Measurements from ENCODE around the gene TMBIM1.
A peak's percentile ranks its signal among the peaks of the same experiment; 100 is the strongest.
"Not testable (repeated sequence)": the region's sequence is repeated elsewhere in the genome, so short reads cannot be mapped to it uniquely, and the experiment has no call there.

TMBIM1 gene

DNA sequence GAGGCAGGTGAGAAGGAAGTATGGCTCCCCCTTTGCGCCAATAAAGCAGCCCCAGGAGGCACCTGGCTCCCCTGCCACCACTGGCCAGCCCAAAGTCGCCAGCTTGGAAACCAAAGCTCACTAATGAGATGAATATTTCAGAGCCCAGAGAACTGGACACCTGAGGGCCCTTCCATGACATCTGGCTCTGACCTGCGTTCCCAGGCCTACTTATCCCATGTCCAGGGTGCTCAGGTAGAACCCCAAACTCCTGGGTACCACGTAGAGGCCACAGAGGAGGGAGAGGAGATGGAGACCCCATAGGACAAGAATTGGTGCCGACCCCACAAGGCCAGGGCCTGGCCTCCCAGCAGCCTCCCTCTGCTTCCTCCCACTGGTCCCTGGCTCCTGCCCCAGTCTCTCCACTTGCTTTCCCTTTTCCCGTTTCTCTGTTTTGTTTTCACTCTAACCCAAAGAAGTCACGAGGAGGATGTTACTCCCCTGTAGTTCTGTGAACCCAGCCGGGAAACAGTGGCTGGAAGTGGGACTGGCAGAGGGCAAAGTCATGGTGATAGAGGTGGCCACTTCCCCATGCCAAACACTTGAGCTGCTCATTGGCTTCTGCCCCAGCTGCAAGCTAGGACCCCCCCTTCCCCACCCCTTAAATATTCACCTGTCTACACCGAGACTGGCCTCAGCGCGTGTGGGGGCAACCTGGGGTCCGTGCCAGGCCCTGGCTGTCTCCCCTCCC lies 820 bp downstream of the TMBIM1 start:
- DNase-seq (ENCODE audit: low spot score) = no peak

DNA sequence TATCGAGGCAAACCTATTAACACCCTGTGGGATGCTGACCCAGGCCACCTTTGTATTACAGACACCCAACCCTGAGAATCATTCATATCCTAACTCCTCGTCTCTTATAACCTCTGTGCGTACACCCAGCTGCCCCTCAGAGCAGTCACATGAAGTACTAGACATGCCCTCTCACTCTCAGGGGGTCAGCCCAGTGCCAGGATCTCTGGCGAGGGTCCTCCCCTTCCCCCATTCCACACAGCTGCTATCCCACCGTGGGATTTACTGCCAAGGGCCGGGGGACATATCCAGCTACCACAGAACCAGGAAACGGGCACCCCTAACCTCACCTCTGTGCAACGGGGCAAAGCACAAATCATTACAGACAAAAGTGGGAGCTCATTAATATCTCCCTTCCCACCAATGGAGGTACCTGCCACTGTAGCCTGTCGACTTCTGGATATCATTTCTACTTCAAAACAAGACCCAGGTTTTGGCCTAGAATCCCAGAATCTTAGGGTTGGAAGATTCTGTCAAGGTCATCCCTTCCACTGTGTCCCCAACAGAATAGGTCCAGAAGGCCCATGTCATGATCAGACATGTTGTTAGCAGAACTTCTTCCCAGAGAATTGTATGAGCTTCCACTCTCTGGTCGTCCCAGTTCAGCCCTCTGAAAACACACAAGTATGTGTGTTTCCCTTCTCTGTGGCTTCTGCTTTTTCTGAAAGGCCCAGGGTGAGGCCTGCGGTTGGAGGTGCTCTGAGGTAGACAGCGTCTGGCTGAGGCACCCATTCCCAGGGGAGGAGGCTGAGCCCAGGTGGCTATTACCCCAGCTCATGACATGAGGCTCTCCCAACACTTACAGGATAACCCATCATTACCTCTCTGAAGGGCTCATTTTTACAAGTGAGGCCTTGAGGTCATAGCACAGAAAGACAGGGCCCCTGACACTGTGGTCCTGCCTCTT lies 1.7 kb downstream of the TMBIM1 start:
- no peak for DNase-seq (ENCODE audit: low spot score)

DNA sequence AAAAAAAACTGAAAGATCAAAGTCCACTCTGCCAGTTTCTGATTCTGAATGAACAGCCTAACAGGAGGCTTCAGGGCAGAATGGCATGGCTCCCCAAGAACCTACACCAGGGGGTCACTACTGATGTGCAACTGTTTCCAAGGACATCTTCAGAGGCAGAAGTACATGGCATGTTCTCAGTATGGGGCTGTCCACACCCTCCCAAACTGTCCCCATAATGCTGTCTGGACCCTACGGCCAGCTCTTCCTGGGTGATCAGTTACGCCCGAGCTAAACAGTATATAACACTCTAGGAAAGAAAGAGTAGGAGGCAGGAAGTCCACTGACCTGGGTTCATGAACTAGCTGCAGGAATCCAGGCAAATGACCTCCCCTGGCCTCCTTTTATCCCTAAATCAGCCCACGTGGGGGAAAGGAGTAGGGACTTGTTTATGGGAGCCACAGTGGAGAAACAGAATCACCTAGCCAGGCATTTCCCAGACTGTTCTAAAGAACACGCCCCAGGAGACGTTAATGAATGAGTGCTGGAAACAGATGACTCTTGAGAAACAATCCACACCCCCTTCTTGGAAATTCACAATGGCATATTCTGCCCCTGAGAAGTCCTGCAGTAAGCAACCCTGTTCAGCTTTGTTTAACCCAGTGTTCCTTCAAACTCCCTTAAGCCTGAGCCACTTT lies 2.5 kb downstream of the TMBIM1 start:
- DNase-seq (ENCODE audit: low spot score) = no peak

DNA sequence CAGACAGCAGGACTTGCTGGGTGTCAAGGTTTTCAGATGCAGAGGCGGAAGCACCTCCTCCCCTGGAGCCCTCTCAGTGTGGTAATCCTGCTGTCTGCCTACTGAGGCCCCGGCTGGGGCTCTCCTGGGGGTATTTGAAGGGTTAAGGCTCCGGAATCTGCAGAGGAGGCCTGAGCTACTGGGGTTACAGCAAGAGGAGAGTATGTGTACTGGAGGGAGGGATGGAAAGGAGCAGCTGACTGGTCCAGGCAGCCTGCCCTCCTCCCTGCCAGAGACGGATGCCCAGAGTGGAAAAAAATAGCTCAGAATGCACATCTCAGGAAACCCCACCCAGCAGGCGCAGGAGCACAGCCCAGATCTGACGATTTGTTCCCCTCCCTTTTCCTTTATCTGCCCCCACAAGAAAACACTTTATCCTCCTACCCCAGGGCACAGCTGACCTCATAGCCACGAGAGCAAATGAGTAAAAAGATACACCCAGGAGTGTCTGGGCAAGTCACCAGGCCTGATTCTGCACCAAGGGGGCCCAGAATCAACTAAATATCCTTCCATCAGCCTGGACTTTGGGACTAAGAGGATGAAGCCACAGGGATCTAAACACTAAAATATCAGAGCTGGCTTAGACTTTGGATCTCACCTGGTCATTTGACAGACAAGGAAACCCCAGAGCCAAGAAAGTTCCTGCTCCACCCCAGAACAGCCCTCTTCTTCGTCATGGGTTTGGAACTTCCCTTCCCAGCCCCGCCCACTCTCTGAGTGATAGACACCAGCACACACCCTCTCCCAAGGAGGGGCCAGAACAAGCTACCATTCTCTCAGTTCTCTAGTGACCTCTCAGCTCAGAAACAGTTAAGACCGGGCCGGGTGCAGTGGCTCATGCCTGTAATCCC lies 5.5 kb downstream of the TMBIM1 start:
- DNase-seq (ENCODE audit: low spot score) = peak; percentile 96

DNA sequence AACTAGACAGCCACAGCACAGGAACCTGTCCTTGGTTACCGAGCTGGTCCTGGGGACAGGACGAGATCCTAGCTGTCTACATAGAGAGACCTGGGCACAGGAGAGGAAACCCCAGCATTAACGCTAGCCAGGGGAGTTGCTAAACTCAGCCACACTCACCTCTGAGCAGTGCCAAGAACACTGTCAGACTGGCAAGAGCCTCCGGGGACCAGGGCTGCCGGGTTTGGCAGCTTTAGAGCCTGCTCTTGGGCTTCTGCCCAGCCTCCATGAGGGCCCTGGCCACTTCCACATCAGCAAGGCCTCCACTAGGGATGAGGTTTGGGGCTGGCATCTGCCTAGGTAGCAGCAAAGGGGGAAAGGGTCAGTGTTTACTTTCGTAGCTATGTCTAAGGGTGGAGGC lies 6.7 kb downstream of the TMBIM1 start:
- DNase-seq (ENCODE audit: low spot score) = no peak

DNA sequence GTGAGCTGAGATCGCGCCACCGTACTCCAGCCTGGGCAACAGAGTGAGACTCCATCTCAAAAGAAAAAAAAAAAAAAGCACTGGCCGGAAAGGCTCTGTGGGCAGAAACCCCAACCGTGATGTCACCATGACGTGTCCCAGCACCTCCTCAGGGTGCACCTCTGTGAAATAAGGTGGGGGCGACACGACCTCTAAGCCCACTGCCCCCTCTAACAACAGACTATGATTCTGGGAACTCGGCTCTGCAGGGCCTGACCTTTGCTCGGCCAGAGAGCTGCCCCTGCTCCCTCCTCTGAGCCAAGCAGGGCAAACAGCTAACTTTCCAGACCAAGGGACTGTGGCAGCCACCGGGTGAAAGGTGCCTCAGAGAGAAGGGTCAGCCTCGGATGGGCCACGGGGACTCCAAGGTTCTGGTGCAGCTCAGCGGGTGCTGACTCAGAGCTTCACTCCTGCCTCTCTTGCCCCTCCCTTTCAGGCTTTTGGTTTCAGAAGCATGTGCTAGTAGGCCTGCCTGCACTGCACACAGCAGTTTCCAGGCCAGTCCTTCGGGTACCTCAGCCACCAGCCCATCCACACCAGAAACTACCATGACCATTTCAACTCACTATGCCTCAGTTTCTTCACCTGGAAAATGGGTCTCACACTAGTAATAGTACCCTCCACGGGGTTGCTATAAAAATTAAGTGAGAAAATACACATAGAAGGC lies 8.0 kb downstream of the TMBIM1 start:
- DNase-seq (ENCODE audit: low spot score) = no peak

DNA sequence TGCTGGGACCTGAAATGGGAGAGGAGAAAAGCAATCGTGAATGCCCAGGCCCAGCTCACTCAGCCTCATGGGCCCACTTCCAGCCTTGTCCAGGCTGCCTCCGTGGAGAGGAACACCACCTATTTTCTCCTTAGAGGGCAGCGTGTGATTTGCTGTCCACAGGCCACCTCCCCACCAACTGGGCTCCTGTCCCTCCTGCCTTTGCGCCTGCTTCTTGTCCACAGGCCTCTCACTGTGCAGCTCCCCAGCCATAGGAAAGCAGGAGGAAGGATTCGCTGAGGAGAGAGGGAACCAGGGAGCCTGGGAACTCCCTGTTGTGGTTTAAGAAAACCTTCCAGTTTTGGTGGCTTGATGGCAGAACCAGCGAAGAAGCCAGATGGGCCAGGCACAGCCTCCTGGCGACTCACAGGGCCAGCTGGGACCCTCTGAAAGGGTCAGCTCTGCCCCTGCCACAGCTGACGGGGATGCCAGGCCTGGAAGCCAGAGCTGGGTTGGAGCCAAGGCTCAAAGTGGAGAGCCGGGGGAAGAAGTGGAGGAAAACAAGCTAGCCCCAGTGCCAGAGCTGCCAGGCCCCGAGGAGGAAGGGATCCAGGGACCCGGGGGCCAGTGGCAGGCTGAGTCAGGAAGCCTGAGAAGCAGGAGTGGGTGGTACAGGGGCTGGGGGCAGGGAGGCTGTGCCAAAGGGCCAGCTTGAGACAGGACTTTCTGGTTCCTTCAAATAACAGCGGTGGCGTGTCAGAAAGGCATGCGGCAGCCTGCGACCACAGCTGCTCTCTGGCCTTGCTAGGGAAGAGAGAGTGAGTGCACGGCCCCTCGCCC lies 9.9 kb downstream of the TMBIM1 start:
- DNase-seq (ENCODE audit: low spot score) = no peak

DNA sequence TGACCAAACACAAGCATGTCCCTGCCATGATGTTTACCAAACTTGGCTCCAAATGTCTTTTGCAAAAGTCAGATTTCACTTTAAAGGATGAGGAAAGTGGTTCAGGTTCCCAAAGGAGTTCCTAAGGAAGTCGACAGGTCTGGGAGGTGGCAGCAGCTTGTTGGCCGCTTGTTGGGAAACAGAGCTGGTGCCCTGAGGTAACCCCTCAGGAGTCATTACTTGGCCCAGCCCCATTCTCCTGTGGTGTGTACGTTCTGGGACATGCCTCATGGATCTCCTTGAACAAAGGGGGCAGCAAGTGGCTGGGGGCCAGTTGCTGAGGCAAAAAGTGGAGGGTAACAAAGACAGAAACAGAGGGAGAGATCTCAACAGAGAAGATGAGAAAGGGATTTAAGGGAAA lies 10.9 kb downstream of the TMBIM1 start:
- no peak for DNase-seq (ENCODE audit: low spot score)

DNA sequence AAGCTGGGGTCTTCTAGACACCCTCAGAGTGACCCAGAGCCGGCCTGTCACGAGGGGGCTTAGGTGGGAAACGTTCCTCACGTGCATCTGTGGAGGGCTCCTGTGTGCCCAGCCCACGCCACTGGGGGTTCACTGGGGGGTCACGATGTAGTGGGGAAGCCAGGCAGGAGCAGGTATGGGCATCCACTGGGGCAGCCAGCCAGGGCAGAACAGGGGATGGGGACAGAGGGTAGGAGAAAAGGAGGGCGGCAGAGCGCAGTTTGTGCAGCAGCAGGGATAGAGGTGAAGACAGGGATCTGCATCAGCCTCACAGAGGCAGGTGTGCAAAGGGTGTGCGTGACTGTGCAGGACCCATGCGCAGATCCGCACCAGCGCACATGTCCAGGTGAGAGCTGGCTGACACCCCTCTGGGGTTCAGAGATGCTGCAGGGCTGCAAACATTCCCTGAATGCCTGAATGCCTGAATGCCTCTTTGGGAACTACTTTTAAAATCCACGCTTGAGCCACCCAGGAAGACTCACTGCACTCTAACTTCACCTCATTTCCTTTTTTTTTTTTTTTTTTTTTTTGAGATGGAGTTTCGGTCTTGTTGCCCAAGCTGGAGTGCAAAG lies 11.9 kb downstream of the TMBIM1 start:
- no peak for DNase-seq (ENCODE audit: low spot score)

DNA sequence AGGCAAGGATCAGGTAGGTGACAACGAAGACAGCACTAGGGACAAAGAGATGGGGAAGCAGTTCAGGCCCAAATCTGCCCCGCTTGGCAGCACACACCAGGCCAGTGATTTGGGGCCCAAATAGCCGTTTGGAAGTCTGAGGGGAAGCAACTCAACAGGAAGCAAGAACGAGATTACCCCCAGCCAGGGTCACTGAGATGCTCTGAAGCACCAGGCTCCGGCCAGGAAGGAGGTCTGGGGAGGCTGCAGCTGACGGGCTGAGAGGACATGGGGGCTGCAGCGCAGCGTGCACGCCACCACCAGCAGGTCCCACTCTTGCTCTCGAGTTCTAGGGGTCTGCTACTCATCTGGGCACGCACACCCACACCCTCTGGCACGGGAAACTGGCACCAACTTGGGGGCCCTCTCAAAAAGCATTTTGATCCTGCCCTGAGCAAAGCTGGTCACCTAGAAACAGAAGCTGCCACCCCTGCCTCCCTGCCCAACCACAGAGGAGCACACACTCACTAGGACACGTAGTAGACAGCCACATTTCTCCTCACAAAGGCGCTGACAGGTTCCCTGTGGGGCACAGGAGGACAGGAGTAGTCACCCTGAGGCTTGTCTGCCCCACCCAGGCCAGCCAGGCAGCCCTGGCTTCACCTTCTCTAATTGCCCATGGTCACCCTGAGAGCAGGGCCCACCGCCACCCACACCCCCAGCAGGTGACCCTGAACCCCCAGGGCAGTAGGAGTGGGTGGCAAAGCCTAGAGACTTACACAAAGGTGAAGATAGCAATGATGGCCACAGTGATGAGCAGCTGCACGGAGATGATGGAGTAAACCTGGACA lies 13.6 kb downstream of the TMBIM1 start:
- DNase-seq (ENCODE audit: low spot score) = no peak

DNA sequence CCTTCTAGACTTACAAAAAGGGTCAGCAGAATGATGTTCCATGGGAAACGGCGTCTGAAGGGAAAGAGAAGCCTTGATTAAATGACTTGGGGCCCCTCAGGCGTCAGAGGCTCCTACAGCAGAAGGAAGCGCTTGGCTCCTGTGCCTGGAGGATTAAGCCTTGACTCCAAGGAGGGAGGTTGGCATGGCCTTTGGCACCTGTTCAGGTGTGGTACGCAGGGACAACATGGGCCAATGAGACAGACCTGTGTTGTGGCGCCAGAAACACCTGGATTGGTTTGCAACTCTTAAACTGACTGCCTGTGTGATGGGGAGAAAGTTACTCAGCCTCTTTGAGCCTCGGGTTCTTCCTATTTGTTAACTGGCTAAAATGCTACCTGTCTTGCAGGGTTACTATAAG lies 14.4 kb downstream of the TMBIM1 start:
- DNase-seq (ENCODE audit: low spot score) = no peak

DNA sequence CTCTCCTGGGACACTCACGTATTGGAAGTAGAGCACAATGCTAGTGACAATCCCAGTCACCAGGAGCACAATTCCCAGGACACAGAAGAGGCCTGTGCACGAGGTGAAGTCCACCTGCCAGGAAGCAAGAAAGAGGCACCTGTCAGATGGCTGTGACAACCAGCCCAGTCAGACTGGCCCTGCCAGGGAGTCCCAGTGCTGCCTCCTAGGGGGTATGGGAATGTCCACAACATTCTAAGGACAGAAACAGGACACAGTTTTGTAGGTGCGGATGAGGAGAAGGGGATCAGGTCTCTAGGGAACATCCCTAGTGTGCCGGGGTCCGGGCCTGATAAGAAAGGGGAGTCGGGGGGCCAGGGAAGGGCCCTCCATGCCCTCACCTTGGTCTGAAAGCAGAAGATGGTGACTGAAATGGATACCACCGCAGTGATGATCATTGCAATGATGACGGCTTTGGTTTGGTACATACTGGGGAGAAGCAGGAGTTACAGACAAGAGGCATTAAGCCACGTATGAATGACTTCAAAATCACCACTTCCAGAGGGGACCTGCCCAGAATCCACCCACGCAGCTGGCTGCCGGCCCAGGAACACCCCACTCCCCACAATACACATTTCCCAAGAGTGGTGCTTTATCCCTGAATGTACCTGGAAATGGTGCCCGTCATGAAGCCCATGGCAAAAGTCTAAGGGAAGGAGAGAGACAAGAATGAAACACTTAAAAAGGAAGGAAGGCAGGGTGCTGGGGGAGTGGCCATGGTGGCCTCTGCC lies 15.1 kb downstream of the TMBIM1 start:
- DNase-seq (ENCODE audit: low spot score) = no peak

DNA sequence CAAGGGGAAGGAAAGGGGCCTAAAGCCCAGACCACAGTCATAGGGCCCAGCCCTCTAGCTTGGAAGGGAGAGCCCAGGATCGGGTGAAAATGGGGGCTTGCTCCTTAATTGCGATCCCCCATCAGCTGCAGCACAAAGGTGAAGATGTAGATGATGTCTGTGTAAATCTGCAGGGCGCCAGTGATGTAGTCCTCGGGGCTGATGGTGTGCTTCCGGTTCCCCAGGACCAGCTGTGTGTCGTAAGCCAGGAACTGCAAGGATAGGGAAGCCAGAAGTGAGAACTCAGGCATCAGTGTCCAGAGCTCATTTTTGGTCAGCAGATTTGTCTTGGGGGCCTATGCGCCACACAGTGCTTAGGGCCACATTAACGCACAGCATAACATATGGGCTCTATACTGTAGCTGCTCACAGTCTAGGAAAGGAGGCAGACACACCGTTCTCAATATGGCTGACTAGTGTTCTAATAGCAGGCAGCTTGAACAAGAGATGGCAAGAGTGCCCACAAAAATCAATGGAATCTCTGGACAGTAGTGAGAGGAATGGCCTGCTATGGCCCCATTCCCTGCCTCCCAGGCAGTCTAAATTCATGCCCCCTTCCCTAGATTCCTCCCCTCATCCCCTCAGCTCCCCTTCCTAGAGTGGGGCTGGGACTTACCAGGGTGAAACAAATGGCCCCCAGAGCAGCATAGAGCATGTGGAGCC lies 16.8 kb downstream of the TMBIM1 start:
- DNase-seq (ENCODE audit: low spot score) = no peak

DNA sequence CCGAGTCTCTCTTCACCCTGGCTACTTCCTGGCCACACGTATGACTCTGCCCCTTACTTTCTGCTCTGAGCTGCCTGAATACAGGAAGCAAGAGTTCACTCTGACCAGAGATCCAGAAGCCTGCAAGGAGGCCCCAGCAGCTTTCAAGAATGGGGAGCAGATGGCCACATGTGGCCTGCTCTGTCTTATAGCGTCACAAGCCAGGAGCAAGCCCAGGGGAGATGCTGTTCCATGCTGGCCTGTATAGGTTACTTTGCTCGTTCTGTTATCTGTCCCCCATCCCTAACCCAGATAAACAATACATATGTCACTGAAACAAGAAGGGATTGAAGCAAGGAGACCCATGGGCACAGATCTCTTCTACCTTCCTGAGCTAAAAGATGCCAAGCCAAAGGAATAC lies 17.7 kb downstream of the TMBIM1 start:
- no peak for DNase-seq (ENCODE audit: low spot score)

DNA sequence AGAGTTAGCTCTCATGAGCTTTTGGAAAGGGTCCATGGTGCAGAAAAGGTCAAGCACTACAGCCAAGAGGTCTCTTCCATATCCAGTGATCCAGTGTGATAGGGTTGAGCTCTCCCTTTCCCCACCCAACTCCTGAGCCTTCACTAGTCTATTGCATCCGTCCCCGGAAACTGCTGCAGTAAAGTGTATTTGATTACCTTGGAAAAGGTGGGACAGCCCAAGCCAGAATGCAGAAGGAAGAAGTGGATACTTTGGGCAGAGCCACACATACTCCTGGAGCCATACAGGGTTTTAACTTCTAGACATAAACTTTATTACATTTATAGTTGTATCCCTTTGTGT lies 18.4 kb downstream of the TMBIM1 start:
- DNase-seq (ENCODE audit: low spot score) = no peak

DNA sequence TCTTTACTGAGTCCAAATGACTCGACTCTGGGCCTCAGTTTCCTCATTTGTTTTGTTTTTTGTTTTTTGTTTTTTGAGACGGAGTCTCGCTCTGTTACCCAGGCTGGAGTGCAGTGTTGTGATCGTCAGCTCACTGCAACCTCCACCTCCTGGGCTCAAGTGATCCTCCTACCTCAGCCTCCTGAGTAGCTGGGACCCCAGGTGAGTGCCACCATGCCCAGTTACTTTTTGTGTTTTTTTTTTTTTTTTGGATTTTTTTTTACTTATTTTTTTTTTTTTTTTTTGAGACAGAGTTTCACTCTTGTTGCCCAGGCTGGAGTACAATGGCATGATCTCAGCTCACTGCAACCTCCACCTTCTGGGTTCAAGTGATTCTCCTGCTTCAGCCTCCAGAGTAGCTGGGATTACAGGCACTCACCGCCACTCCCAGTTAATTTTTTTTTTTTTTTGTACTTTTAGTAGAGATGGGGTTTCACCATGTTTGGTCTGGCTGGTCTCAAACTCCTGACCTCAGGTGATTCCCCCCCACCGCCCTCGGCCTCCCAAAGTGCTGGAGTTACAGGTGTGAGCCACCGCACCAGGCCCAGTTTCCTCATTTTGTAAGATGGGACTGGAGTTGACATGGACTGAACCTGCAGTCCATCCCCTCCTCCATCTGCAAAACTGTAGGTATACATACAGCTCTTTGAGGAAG lies 18.9 kb downstream of the TMBIM1 start:
- DNase-seq (ENCODE audit: low spot score) = not testable (repeated sequence)
